ENCODE results near the gene LRRC43.
A peak's percentile ranks its signal among the peaks of the same experiment; 100 is the strongest.
"Not testable (repeated sequence)": the region's sequence is repeated elsewhere in the genome, so short reads cannot be mapped to it uniquely, and the experiment has no call there.

LRRC43 gene

DNA sequence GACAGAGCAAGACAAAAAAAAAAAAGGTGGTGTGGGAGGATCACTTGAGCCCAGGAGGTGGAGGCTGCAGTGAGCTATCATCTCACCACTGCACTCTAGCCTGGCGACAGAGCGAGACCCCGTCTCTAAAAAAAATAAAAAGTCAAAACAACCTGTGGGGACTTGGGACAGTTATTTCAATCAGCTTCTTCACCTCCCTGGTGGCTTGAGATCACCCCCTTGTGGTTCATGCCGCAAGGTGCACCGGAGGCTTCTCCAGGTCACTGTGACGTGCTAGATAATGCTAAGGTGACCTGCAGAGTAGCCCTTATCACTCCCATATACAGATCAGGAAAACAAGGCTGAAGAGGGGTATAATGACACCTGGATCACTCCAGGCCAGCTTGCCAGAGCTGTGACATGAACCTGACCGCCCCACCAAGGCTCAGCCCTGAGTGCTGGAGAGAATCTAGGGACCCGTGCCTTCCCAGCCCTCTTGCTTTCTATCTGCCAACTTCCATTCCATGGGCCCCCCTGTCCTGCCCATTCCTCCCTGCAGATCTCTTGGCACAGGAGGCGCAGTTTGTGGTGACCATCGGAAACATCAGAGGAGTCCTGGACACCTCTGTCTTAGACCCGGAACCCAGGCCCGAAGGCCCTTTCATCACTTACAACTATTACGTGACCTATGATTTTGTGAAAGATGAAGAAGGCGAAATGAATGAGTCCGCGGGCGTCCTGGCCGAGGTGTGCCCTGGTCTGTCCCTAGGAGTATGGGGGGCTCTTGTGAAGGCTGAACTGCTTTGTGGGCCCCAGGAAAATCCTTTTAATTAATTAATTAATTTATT, 8.1 kb downstream of the LRRC43 start:
- peak in 3 of 56 donors; percentile 9 to 17 (median 11) for DNase-seq

DNA sequence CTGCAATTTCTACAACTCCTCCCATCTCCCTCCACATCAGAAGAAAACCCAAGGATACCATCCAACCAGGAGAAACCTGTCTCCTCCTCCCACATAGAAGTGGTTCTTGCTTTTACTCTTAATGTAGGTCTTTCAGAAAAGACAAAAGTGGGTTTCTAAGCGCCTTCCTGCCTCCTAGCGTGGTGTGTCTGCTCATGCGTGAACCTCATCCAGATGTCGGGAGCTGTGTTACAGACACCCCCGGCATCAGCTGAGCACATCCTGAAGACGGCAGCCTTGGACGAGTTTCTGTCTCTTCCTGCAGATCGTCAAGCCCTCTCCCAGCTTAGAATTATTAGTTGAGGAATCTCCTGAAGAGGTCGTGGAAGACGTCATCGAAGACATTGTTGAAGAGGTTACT, 9.5 kb downstream of the LRRC43 start:
- DNase-seq: no peak

DNA sequence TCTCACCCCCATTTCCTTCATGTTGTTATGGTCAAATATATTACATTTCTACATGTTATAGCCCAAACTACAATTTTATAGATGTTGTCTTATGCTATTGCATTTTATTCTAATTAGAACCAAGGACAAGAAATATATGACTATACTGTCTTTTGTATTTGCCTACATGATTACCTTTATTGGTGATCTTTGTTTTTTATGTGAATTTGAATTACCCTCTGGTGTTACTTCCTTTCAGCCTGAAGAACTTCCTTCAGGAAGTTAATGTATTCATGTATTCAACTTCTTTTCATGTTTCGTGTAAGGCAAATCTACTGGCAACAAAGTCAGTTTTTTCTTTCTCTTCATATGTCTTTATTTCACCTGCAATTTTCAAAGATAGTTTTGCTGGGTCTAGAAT, 11.9 kb downstream of the LRRC43 start:
- no peak for DNase-seq

DNA sequence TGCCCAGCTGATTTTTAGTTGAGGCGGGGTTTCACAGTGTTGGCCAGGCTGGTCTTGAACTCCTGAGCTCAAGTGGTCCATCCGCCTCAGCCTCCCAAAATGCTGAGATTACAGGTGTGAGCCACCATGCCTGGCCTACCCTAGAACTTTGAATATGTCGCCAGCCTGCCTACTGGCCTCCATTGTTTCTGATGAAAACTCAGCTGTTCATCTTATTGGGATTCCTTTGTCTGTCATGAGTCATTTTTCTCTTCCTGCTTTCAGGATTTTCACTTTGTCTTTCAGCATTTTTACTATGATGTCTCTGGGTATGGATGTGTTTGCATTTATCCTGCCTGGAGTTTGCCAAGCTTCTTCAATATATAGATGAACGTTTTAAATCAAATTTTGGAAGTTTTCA, 12.5 kb downstream of the LRRC43 start:
- no peak for DNase-seq

DNA sequence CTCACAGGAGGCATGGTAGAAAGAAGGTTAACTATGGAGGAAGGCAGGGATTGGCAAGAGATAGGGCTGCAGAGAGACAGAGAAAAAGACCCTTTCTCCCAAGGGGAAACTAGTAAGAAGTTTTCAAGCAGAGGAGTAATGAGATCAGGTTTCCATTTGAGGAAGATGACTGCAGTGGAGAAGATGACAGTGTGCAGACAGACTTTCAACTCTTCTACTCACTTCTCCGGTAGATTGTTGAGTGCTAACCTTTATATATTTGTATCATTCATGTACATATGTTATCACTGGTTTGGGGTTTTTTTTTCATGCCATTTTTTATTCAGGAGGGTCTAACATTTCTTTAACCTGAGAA, 14.7 kb downstream of the LRRC43 start:
- DNase-seq: no peak

DNA sequence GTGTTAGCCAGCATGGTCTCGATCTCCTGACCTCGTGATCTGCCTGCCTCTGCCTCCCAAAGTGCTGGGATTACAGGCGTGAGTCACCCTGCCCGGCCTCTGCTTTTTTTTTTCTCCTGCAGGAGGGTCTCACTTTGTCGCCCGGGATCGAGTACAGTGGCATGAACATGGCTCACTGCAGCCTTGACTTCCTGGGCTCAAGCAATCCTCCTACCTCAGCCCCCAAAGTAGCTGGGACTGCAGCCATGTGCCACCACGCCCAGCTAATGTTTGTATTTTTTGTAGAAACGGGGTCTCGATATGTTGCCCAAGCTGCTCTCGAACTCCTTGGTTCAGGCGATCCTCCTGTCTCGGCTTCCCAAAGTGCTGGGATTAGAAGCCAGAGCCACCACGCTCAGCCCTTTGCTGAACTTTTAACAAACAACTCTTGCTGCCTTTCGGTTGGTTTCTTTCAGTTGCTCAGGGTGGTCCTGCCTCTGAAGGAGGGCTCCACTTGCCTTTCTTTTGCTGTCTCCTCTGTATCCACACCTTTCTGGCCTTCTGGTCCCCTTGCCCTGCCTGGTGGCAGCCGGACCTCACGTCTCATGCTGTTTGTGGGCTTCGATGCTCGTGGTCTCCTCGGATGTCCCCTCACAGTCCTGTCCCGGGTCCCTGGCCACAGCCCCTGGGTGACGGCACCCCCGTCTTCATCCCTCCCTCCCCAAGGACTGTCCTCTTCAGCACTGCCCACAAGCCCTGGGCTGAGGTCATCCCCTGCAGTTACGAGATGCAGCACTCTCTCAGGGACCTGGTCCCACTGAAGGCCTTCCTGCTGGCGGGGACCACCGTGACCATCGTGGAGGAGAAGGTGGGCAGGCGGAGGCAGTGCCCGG, 16.8 kb downstream of the LRRC43 start:
- no peak for DNase-seq

DNA sequence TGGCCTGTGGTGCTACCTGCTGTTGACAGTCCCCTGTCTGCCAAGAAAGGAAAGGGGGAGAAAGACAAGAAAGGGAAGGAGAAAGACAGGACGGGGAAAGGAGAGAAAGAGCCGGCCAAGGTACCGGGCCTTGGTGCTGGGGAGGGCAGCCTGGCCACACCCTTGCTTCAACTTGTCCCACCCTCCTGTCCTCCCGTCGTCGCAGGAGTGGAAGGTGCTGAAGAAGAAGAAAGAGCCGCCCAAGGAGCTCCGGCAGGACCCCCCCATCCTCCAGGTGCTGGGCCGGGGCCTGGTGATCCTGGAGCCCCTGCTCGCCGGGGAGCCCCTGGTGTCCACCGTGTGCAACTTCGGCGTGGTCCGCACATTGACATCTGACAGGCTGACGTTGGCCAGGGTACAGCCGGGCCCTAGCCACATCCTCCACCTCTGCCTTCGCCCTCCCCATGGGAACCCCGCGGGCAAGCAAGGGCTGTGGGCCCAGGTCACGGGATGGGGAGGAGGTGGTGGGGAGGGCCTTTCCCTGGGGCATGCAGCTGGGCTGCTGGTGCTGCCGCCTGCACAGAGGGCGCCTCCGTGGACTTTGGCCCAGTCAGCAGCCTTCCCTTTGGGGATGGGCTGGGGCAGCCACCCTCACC, 17.7 kb downstream of the LRRC43 start:
- DNase-seq: no peak

DNA sequence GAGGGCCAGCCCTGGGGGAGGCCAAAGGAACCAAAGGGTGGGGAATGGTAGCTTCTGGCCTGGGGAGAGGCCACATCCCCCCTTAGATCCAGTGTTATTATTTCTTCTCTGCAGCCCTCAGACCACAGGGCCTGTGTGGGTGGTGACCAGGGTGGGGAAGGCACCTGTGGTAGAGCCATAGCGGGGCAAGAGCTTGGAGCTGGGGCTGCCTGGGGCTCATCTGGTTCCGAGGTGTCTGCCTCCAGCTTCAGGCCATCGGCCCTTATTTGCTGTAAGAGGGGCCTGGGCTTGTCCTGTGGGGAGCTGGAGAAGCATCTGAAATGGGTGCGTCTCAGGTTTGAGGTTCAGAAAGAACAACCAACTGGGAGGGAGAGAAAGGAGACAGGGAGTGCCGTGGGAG, 18.5 kb downstream of the LRRC43 start:
- no peak for DNase-seq

DNA sequence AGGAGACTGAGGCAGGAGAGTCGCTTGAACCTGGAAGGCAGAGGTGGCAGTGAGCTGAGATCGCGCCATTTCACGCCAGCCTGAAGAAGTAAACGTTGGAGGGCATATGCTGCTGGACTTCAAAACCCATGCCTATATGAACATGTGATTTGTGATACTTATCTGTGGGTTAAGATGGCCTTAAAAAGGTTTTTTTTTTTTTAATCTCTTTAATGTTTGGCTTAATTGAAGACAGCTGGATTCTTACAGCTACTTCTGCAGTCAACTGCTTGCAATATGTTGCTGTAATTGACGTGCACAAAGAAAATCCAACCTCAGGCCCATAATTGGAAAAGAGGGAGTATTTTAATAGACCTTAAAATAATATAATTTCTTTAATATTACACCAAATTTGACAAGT, 19.1 kb downstream of the LRRC43 start:
- no peak for DNase-seq

DNA sequence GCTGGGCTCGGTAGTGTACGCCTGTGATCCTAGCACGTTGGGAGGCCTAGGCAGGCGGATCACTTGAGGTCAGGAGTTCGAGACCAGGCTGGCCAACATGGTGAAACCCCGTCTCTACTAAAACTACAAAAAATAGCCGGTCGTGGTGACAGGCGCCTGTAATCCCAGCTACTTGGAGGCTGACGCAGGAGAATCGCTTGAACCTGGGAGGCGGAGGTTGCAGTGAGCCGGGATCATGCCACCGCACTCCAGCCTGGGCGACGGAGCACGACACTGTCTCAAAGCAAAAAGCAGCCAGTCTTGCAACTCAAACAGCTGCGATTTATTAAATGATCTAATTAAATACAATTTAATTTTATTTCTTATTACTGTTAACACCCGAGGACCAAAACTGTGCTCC, 19.9 kb downstream of the LRRC43 start:
- not testable (repeated sequence) for DNase-seq

DNA sequence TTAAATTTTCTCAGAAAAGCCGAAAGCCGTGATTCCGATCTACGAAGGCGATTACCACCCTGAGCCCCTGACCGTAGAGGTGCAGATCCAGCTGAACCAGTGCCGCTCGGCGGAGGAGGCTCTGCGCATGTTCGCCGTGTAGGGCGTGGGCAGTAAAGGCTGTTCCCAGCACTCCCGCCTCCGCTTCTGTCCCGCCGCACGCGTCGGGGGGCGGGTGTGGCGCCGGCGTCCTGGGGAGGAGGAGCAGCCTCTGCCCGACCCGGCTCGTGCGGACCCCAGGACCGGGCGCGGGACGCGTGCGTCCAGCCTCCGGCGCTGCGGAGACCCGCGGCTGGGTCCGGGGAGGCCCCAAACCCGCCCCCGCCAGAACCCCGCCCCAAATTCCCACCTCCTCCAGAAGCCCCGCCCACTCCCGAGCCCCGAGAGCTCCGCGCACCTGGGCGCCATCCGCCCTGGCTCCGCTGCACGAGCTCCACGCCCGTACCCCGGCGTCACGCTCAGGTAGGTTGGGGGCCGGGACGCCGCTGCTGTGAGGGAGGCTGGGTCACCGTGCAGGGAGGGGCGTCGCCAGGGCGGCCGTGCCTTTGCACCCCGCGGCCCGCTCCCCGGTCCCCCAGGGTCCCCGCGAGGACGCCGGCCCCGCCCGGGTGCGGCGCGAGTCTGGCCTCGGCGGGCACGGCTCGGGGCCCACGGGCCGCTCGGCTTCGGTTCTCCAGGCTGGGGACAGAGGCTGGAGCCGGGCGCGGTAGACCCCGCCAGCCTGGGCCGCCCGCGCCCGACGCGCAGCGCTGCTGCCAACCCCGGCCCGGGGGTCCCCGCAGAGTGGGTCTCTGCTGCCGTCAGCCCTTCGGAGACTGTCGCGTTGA, 20.6 kb downstream of the LRRC43 start, which contains the start of gene B3GNT4:
TSS of gene B3GNT4 (plus strand) at position 409 of the 866 bp plus-strand sequence. CDS start 910 bp downstream, outside the sequence.
- peak in 26 of 56 donors; percentile 9 to 61 (median 34) for DNase-seq

DNA sequence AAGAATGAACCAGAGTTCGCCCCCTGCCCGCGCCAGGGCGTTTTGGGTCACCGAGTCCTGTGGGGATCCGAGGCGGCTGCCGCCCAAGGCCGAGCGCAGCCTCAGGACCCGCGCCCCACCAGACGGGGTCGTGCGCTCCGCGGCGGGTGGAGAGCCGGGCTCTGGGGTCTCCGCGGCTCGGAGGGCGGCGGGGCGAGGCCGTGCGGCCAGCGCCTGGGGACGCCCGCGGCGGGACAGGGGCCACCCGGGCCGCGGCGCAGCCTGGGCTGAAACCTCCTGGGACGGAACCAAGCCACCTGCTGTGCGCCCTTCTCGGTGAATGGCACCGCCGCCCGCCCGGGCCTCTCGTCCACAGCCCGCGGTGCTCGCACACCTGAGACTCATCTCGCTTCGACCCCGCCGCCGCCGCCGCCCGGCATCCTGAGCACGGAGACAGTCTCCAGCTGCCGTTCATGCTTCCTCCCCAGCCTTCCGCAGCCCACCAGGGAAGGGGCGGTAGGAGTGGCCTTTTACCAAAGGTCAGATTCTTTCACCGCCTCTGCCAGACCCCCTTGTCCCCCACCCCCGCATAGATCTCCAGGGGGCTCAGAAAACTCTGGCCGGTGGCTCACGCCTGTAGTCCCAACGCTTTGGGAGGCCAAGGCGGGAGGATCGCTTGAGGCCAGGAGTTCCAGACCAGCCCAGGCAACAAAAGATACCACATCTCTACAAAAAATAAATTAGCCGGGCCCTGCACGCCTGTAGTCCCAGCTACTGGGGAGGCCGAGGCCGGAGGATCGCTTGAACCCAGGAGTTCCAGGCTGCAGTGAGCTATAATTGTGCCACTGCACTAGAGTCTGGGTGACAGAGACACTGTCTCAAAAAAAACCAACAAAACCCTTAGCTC, 21.5 kb downstream of the LRRC43 start:
- DNase-seq: no peak

DNA sequence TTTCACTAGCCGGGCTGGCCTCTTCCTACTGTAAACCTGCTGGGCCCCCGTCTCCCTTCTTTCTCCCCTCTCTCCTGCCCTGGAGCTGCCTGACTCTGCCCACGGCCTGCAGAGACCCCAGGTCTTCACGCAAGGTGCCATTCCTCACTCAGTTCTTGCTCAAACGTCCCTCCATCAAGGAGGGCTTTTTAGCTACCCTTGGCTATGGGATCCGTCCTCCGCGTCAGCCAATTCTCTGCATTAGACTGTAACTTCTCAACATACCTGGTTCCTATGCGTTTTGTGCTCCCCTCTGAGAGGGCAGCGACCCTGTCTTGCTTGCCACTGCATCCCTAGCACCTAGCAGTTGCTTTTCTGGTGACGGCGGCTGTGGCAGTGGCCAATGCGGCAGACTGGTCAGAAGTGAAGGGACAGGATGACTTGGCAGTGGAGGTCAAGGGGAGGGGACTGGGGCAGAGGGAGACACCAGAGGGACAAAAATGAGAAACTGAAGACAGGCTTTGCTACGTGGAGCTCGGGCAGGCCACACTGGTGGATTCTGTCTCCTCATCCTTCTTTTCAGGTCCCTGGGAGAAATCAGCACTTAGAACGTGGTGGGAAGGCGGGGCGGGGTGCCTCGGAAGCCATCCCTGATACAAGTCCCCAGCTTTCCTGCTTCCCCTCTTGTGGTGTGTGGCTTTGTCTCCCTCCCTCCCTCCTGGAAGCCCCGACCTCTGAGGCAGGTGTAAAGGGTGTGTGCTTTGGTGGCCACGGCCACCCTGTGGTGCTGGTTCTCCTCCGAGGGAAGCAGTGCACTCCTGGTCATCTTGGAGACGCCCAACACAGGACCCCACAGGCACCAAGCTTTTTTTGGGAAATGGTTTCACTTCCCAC, 22.4 kb downstream of the LRRC43 start:
- DNase-seq: peak in 2 of 56 donors; percentile 11 to 14

DNA sequence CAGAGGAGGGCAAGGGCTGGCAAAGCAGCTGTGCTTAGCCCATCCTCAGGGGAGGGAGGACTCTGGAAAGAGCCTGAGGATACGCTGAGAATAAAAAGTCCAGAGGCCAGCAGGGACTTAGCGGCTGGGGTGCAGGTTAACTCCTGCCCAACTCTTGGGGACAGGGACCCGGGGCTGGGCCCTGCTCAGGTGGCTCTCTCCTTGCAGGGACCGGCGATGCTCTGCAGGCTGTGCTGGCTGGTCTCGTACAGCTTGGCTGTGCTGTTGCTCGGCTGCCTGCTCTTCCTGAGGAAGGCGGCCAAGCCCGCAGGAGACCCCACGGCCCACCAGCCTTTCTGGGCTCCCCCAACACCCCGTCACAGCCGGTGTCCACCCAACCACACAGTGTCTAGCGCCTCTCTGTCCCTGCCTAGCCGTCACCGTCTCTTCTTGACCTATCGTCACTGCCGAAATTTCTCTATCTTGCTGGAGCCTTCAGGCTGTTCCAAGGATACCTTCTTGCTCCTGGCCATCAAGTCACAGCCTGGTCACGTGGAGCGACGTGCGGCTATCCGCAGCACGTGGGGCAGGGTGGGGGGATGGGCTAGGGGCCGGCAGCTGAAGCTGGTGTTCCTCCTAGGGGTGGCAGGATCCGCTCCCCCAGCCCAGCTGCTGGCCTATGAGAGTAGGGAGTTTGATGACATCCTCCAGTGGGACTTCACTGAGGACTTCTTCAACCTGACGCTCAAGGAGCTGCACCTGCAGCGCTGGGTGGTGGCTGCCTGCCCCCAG, 23.4 kb downstream of the LRRC43 start:
- DNase-seq: no peak

DNA sequence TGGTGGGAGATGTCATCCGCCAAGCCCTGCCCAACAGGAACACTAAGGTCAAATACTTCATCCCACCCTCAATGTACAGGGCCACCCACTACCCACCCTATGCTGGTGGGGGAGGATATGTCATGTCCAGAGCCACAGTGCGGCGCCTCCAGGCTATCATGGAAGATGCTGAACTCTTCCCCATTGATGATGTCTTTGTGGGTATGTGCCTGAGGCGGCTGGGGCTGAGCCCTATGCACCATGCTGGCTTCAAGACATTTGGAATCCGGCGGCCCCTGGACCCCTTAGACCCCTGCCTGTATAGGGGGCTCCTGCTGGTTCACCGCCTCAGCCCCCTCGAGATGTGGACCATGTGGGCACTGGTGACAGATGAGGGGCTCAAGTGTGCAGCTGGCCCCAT, 24.1 kb downstream of the LRRC43 start:
- DNase-seq: no peak

DNA sequence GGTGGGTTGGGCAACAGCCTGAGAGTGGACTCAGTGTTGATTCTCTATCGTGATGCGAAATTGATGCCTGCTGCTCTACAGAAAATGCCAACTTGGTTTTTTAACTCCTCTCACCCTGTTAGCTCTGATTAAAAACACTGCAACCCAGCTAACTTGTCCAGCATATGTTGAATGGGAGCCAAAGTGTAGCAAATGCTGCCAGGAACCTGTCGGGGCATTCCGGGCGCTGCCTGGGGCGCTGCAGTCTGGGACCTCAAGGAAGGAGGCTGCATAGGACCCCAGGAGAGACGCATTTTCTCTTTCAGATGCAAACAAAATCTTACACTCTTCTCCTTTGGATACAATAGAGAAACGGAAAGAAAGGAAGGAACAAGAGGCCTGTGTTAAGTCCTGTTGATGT, 24.5 kb downstream of the LRRC43 start:
- no peak for DNase-seq

DNA sequence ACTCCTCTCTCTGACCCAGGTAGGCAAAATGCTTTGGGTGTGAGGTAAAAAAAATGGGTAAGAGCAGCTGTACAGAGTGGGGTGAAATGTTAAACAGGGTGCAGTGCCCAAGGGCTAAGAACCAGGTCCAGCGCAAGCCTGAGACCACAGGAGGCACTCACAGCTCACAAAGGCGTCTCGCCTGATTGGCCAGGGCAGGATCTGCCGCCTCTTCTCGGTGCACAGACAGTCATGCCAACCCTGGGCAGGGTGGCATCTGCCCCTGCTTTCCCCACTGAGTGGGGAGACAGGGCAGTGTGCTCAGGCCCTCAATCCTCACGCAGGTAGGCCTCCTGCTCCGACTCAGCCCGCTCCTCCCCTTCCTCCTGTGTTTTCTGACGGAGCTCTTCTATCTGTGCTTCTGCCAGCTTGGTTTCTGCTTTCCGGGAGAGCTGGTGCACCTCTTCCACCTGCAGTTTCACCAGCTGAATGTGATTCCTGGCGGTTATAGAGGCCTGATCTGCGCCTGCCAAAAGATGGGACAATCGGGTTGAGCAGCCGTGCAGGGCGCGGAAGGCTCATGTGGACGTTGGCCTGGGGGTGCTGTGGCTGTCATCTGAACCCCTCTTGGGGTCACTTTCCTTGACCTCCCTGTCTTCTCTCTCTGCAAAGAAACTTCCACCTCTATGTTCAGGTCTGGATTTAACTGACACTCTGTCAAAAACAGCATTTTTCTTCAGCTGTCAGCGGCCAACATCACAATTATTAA, 25.3 kb downstream of the LRRC43 start:
- DNase-seq: no peak

Data from amygdala (tissue), 56 donors.